Measurements from ENCODE around the gene RNF144A.
A peak's percentile ranks its signal among the peaks of the same experiment; 100 is the strongest.

- TF ChIP-seq, protein P1, sequence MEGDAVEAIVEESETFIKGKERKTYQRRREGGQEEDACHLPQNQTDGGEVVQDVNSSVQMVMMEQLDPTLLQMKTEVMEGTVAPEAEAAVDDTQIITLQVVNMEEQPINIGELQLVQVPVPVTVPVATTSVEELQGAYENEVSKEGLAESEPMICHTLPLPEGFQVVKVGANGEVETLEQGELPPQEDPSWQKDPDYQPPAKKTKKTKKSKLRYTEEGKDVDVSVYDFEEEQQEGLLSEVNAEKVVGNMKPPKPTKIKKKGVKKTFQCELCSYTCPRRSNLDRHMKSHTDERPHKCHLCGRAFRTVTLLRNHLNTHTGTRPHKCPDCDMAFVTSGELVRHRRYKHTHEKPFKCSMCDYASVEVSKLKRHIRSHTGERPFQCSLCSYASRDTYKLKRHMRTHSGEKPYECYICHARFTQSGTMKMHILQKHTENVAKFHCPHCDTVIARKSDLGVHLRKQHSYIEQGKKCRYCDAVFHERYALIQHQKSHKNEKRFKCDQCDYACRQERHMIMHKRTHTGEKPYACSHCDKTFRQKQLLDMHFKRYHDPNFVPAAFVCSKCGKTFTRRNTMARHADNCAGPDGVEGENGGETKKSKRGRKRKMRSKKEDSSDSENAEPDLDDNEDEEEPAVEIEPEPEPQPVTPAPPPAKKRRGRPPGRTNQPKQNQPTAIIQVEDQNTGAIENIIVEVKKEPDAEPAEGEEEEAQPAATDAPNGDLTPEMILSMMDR (IDR thresholded peaks at IDR 0.05): no peak
- TF ChIP-seq POLR2AphosphoS5 (IDR thresholded peaks at IDR 0.05) (peak in 1 of 3 donors; percentile 11), EP300 (IDR thresholded peaks at IDR 0.05) (no peak), POLR2A (IDR thresholded peaks at IDR 0.05) (no peak)
These were observed 60.0 kb downstream of the RNF144A start for GRCh38 chr2:6977113-6977741.

All from stomach (tissue), 4 donors.